Large intestine (tissue), 3 donors: ENCODE measurements around the gene ASPDH. TPM values are rescaled to one million over a fixed set of nuclear protein-coding genes. Genes with fewer than 3 reads are reported as not detected.
"Not testable (repeated sequence)": the region's sequence is repeated elsewhere in the genome, so short reads cannot be mapped to it uniquely, and the experiment has no call there.

Experiments
- DNase-seq, 2 donors: peaks; one replicate each; pipeline versions ENCODE4 v3.0.0 to v3.0.0-alpha.2; 2013
- H3K27ac ChIP-seq: one replicate; pipeline ENCODE4 v1.5.1; 2013; ENCODE audit warnings: low read length
- H3K27me3 ChIP-seq: 2 replicates; pipeline ENCODE4 v1.6.1; 2013; ENCODE audit warnings: low read length; ENCODE audit not compliant: control insufficient read depth, insufficient read depth
- H3K36me3 ChIP-seq: 2 replicates; pipeline ENCODE4 v1.6.1; 2013; ENCODE audit warnings: low read length; ENCODE audit not compliant: control insufficient read depth, insufficient read depth
- H3K4me1 ChIP-seq: one replicate; pipeline ENCODE4 v1.6.1; 2013; ENCODE audit warnings: low read length; ENCODE audit not compliant: control insufficient read depth, insufficient read depth
- H3K4me3 ChIP-seq: one replicate; pipeline ENCODE4 v1.5.1; 2013; ENCODE audit warnings: low read length
- H3K9me3 ChIP-seq: one replicate; pipeline ENCODE4 v1.6.1; 2013; ENCODE audit warnings: mild to moderate bottlenecking, low read depth, low read length, moderate library complexity; ENCODE audit not compliant: control insufficient read depth
- WGBS: methylation state at CpG from one replicate; pipeline ENCODE4 v1.1.5; 2013; ENCODE audit warnings: low lambda C conversion rate; ENCODE audit not compliant: insufficient coverage; 5-methylcytosine and 5-hydroxymethylcytosine counted together
- polyA plus RNA-seq: library from polyadenylated mRNA; unstranded; fragments of 120-200 nt; gene quantifications from one replicate; pipeline ENCODE4 v1.2.1, GENCODE V29; 2013

Gene ASPDH
- polyA plus RNA-seq, 1 donor: 4.4 TPM

DNA sequence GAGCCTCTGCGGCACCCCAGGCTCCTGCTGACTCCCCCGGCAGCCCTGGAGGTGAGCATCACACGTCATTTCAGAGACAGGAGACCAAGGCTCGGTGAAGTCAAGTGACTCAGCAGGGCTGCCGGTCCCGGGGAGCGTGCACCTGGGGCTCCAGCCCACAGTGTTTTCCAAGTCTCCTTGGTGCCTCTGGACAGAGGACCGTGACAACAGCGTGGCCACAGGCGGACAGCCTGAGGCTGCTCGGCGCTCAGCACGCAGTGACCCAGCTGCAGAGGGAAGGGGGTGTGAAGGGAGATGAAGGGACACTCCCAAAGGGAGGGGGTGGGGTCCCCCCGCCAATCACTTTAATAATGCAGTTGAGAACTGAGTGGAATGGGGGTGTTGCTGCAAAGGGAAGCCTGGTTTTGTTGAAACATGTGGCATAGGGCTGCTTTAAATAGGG, 17.5 kb upstream of the ASPDH start:
- Histone ChIP-seq H3K27ac (no peak overlapping the region), H3K9me3 (peaks cover 5% of the 10 kb centered on the region), H3K4me1 (no peaks in the 10 kb centered on the region), H3K27me3 (no peaks in the 10 kb centered on the region), H3K36me3 (no peaks in the 10 kb centered on the region), H3K4me3 (no peak overlapping the region)
- no peak for DNase-seq
- WGBS: no CpG with 5 or more reads among the region's 14 CpGs

DNA sequence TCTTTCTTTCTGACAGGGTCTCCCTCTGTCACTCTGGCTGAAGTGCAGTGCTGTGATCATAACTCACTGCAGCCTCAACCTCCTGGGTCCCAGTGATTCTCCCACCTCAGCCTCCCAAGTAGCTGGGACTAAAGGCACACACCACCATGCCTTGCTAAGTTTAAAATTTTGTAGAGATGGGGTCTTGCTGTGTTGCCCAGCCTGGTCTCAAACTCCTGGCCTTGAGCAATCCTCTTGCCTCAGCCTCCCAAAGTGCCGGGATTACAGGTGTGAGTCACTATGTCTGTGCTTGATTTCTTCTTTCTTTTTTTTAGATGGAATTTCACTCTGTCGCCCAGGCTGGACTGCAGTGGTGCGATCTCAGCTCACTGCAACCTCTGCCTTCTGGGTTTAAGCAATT, 14.3 kb upstream of the ASPDH start:
- not testable (repeated sequence) for H3K4me1 ChIP-seq, H3K27me3 ChIP-seq, H3K36me3 ChIP-seq, DNase-seq, H3K9me3 ChIP-seq, H3K27ac ChIP-seq, H3K4me3 ChIP-seq
- 100% methylated on average over 2 of the region's 3 CpGs for whole genome bisulfite sequencing

DNA sequence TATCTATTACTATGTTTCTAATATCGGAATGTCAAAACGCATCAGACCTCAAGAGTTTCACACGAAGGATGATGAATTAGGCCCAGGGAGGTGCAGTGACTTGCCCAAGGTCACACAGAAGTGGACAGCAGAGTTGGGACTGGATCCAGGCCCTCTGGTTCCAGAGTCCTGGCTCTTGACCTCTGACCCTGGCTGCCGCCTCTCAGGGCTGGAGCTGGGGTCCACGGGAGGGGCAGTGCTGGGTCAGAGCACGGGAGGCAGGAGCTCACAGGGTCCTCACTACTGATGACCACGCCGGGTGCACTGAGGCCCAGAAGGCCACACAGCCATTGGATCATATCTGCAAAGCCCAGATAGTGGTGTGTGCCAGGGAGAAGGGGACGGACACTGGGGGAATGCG, 9.2 kb upstream of the ASPDH start:
- no peak for DNase-seq
- H3K4me3 ChIP-seq: no peak overlapping the region
- WGBS: 100% methylated on average over 2 of the region's 10 CpGs
- no peak overlapping the region for H3K27ac ChIP-seq
- no peaks in the 10 kb centered on the region for H3K27me3 ChIP-seq
- no peaks in the 10 kb centered on the region for H3K36me3 ChIP-seq
- peaks cover 11% of the 10 kb centered on the region for H3K9me3 ChIP-seq
- H3K4me1 ChIP-seq: no peaks in the 10 kb centered on the region

DNA sequence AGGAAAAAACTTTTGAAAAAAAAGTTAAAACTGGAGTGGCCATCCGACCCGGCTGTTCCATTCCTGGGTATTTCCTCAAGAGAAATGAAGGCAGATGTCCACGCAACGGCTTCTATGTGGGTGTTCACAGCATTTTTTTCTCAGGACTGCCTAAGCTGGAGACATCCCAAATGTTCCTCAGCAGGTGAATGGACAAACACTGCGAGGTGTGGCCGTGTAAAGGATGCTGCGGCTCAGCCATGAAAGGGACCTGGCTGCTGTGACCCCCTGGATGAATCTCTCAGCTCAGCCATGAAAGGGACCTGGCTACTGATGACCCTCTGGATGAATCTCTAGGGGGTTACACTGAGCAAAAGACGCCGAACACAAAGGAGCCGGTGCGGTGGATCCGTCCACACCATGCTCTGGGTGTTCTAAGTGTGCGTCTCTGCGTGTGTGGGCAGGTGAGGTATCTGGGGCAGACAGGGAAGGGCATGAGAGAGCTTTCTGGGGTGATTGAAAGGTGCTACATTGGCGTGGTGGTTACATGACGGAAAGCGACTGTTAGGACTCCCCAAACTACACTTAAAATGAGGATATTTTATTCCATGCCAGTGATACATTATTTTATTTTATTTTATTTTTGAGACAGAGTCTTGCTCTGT, 7.2 kb upstream of the ASPDH start:
- no peak for DNase-seq

DNA sequence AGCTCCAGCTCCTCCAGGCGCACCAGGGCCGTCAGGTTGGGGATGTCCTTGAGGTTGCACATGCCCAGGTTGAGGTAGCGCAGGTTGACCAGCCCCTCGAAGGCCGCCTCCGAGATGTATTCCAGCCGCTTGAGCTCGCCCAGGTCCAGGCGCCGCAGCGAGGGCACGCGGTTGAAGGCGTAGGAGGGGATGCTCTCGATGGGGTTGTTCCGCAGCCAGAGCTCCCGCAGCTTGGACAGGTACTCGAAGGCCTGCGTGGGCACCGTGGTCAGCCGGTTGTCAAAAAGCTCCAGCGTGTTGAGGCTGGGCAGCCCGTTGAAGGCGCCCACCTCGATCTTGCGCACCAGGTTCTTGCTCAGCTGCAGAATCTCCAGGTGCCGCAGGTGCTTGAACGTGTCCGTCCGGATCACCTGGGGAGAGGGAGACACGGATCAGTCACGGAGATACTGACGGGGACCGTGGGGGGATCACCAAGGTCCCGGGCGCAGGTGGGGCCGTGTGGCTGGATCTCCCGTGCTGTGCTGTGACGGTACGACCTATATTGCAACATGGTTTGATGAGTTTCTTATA, 5.4 kb upstream of the ASPDH start:
- no peak for DNase-seq
- no peaks in the 10 kb centered on the region for H3K36me3 ChIP-seq
- H3K4me1 ChIP-seq: peaks cover under 1% of the 10 kb centered on the region
- H3K27me3 ChIP-seq: peaks cover 9% of the 10 kb centered on the region
- no peak overlapping the region for H3K4me3 ChIP-seq
- no peak overlapping the region for H3K27ac ChIP-seq
- no CpG with 5 or more reads among the region's 40 CpGs for WGBS
- H3K9me3 ChIP-seq: peaks cover 11% of the 10 kb centered on the region

More for the DNA sequence above, 7.2 kb upstream of the ASPDH start:
- WGBS: 93% methylated on average over 2 of the region's 17 CpGs
- H3K4me1 ChIP-seq: no peaks in the 10 kb centered on the region
- no peak overlapping the region for H3K27ac ChIP-seq
- peaks cover 11% of the 10 kb centered on the region for H3K9me3 ChIP-seq
- no peaks in the 10 kb centered on the region for H3K36me3 ChIP-seq
- peaks cover 6% of the 10 kb centered on the region for H3K27me3 ChIP-seq
- no peak overlapping the region for H3K4me3 ChIP-seq

GRCh38 chr19:50518091-50519005, 4.6 kb upstream of the ASPDH start:
- H3K9me3 ChIP-seq: peaks cover 11% of the 10 kb centered on the region
- no peak for DNase-seq
- WGBS: no CpG with 5 or more reads among the region's 87 CpGs
- H3K27ac ChIP-seq: no peak overlapping the region
- no peaks in the 10 kb centered on the region for H3K36me3 ChIP-seq
- peaks cover 9% of the 10 kb centered on the region for H3K27me3 ChIP-seq
- peaks cover 5% of the 10 kb centered on the region for H3K4me1 ChIP-seq
- H3K4me3 ChIP-seq: no peak overlapping the region

- Histone ChIP-seq H3K9me3 (peaks cover 11% of the 10 kb centered on the region), H3K4me1 (peaks cover 5% of the 10 kb centered on the region), H3K27ac (no peak overlapping the region), H3K36me3 (no peaks in the 10 kb centered on the region), H3K27me3 (peaks cover 9% of the 10 kb centered on the region), H3K4me3 (no peak overlapping the region)
- no CpG with 5 or more reads among the region's 37 CpGs for WGBS
- DNase-seq: no peak
Measured at GRCh38 chr19:50517704-50518075, 4.0 kb upstream of the ASPDH start.

DNA sequence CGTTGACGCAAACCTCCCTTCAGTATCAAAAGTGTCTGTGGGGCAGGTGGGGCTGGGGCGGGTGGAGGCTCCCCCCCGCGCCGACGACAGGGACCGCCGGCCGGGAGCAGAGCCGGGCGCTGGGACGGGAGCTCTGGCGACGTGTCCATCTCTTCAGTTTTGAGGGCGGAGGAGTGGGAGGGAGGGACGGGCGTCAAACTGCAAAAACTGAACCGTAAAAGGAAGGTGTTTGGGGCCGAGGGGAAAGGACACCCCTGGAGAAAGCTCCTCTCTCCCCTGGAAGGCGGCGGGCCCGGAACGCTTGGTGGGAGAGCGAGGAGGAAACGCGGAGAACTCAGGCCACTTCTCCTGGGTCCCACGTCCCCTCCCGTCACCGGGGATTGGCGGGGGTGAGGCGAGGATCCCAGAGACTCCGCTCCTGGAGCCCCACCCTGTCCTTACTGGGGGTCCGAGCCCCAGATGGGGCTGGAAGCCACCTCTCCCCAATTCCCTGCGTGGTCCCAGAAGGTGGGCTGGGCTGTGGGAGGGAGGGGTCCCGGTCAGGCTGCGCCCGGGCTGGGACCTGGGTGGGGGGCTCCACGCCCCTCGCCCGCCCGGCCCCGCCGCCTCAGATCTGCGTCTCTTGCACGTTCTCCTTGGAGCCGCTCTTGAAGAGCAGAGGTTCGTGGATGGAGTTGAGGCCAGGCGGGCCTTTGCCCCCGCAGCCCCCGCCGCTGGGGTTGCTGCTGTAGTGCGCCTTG, 3.4 kb upstream of the ASPDH start:
- H3K4me1 ChIP-seq: peaks cover 5% of the 10 kb centered on the region
- WGBS: no CpG with 5 or more reads among the region's 53 CpGs
- no peak overlapping the region for H3K27ac ChIP-seq
- H3K9me3 ChIP-seq: peaks cover 13% of the 10 kb centered on the region
- H3K27me3 ChIP-seq: peaks cover 9% of the 10 kb centered on the region
- no peak overlapping the region for H3K4me3 ChIP-seq
- DNase-seq: no peak
- H3K36me3 ChIP-seq: no peaks in the 10 kb centered on the region

DNA sequence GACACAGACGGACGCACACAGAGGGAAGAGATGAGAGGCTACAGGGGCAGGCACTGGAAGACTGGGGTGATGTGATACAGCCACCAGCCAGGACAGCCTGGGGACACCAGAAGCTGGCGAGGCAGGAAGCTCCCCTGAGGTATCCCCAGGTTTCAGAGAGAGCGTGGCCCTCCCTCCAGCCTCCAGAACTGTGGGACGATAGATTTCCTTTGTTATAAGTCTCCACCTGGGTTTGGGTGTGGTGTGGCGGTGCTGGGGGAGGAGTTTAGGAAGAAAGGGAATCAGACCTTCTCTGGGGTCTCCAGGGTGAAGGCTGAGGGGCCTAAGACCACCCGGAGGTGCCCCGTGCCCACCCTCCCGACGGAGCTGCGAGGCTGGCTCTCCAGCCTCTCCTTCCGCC, 2.7 kb upstream of the ASPDH start:
- Histone ChIP-seq H3K4me1 (peaks cover 5% of the 10 kb centered on the region), H3K36me3 (no peaks in the 10 kb centered on the region), H3K4me3 (no peak overlapping the region), H3K9me3 (peaks cover 15% of the 10 kb centered on the region), H3K27me3 (peaks cover 9% of the 10 kb centered on the region), H3K27ac (no peak overlapping the region)
- DNase-seq: no peak
- 68% methylated on average over 4 of the region's 12 CpGs for WGBS

- no peaks in the 10 kb centered on the region for H3K36me3 ChIP-seq
- H3K27ac ChIP-seq: no peak overlapping the region
- H3K4me1 ChIP-seq: peaks cover 12% of the 10 kb centered on the region
- H3K27me3 ChIP-seq: peaks cover 9% of the 10 kb centered on the region
- H3K4me3 ChIP-seq: no peak overlapping the region
- no CpG with 5 or more reads among the region's 11 CpGs for WGBS
- DNase-seq: no peak
- H3K9me3 ChIP-seq: peaks cover 15% of the 10 kb centered on the region
Measured at GRCh38 chr19:50515168-50515561, 1.5 kb upstream of the ASPDH start.
